ENCODE measurements around the gene ASCC2. TPM values are rescaled to one million over a fixed set of nuclear protein-coding genes. Genes with fewer than 3 reads are reported as not detected.
"Not testable (repeated sequence)": the region's sequence is repeated elsewhere in the genome, so short reads cannot be mapped to it uniquely, and the experiment has no call there.

Gene ASCC2
- total RNA-seq, 1 experiment from 2014 or later = 43.6 TPM

DNA sequence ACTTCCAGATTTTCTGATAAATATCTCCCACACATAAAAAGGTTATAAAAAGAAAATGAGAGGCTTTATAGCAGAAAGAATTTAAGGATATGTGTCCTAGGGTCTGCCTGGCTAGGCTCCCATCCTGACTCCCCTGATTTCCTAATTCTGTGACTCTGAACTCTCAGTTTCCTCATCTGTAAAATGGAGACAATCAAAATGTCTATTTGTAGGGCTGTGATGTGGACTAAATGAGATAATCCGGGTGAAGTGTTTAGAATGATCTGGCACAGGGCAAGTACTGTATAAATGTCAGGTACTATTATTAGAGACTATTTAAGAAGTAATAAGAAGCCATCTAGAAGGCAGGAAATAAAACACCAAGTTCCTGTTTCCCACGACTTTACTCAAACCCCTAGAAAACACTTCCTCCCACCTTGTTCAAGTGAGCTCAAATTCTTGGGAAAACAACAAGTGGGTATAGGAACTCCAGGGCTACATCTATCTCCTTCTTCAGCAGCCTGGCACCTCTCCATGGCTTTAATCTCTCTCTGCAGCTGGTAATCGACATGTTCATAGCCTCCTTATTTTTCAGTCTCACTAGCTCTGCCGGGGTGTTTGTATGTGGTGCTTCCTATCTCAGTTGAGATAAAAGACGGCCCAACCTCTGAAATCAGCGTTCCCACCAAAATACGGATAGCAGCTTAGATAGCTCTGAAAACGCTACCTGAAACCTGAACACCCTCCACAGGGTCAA lies 6.7 kb downstream of the ASCC2 start (continued):
- TF ChIP-seq, protein P1, sequence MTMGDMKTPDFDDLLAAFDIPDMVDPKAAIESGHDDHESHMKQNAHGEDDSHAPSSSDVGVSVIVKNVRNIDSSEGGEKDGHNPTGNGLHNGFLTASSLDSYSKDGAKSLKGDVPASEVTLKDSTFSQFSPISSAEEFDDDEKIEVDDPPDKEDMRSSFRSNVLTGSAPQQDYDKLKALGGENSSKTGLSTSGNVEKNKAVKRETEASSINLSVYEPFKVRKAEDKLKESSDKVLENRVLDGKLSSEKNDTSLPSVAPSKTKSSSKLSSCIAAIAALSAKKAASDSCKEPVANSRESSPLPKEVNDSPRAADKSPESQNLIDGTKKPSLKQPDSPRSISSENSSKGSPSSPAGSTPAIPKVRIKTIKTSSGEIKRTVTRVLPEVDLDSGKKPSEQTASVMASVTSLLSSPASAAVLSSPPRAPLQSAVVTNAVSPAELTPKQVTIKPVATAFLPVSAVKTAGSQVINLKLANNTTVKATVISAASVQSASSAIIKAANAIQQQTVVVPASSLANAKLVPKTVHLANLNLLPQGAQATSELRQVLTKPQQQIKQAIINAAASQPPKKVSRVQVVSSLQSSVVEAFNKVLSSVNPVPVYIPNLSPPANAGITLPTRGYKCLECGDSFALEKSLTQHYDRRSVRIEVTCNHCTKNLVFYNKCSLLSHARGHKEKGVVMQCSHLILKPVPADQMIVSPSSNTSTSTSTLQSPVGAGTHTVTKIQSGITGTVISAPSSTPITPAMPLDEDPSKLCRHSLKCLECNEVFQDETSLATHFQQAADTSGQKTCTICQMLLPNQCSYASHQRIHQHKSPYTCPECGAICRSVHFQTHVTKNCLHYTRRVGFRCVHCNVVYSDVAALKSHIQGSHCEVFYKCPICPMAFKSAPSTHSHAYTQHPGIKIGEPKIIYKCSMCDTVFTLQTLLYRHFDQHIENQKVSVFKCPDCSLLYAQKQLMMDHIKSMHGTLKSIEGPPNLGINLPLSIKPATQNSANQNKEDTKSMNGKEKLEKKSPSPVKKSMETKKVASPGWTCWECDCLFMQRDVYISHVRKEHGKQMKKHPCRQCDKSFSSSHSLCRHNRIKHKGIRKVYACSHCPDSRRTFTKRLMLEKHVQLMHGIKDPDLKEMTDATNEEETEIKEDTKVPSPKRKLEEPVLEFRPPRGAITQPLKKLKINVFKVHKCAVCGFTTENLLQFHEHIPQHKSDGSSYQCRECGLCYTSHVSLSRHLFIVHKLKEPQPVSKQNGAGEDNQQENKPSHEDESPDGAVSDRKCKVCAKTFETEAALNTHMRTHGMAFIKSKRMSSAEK (CRISPR knock-in tag; IDR thresholded peaks at IDR 0.05; ENCODE audit: borderline replicate concordance) = no peak
- TF ChIP-seq ELF4 (CRISPR knock-in tag; IDR thresholded peaks at IDR 0.05; ENCODE audit: low read depth) (no peak), TP53 (CRISPR knock-in tag; IDR thresholded peaks at IDR 0.05) (no peak), FOXP1 (CRISPR knock-in tag; IDR thresholded peaks at IDR 0.05; ENCODE audit: borderline replicate concordance) (no peak)

DNA sequence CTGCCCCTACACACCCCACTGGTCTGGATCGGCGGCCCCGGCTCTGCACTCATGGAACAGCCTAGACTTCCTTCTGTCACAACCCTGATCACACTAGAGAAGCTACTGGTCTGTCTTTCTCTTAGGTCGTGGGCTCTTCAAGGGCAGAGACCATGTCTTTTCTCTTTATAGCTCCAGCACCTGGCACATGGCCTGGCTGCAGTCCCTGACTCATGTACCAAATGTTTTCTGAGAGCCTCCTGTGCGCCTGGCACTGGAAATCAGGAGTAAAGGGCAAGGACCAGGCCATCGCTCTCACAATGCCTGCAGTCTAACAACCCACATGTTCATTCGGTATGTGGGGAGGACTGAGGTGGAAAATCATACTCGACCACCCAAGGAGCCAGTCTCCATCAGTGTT lies 7.5 kb downstream of the ASCC2 start:
- ATAC-seq (no peak), DNase-seq (ENCODE audit: low spot score) (no peak)
- no peak overlapping the region for H3K4me3 Mint-ChIP-seq
- no peaks in the 10 kb centered on the region for H3K9me3 Mint-ChIP-seq
- TF ChIP-seq KAT7 (CRISPR knock-in tag; IDR thresholded peaks at IDR 0.05; ENCODE audit: borderline replicate concordance) (no peak), ZNF317 (CRISPR knock-in tag; IDR thresholded peaks at IDR 0.05; ENCODE audit: borderline replicate concordance, low read depth) (no peak)
- no peak overlapping the region for H3K27ac Mint-ChIP-seq
- no peaks in the 10 kb centered on the region for H3K4me1 Mint-ChIP-seq
- ChIA-PET CTCF (no interaction called here), POLR2A (no interaction called here)
- no peaks in the 10 kb centered on the region for H3K27me3 Mint-ChIP-seq (ENCODE audit: low read depth)
- peaks cover 8% of the 10 kb centered on the region; the same call in 1 of the 2 replicates for H3K36me3 Mint-ChIP-seq

DNA sequence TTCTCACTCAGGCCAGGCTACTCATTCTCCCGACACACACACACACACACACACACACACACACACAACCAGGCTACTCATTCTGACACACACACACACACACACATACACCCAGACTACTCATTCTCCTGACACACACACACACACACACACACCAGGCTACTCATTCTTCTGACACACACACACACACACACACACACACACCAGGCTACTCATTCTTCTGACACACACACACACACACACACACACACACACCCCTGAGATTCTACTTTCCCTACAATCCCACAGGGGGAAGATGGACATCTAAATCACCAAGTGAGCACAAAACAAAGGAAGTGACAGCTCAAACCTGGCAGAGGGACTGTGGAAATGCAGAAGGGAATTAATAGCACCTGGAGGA lies 10.3 kb downstream of the ASCC2 start:
- ATAC-seq; POLR2A ChIA-PET; H3K4me1 Mint-ChIP-seq; H3K27ac Mint-ChIP-seq; H3K9me3 Mint-ChIP-seq; DNase-seq (ENCODE audit: low spot score); H3K4me3 Mint-ChIP-seq; H3K27me3 Mint-ChIP-seq (ENCODE audit: low read depth): not testable (repeated sequence)
- peaks cover 17% of the 10 kb centered on the region for H3K36me3 Mint-ChIP-seq
- CTCF ChIA-PET = interaction anchor here (0.6 to 1.0 kb wide), 3 partner anchors 178 to 202 kb away, joined by 3 read pairs; no protein-coding TSS in a partner anchor

DNA sequence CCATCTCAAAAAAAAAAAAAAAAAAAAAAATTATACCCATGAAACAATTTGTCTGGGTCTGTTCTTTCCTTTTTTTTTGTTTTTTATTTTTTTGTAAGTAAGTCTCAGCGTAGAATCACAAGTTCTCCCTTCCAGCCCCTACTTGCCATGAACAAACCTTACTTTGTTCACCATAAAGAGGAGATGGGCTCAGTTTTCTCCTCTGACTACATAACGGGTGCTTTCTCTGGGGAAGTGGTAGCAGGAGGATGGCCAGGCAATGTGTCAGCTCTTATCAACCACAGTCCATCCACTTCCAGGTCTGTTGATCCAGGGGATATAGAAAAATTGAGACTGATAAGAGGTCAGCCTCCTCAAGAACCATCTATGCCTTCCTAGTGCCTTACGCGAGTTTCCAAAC lies 11.0 kb downstream of the ASCC2 start:
- DNase-seq (ENCODE audit: low spot score) (no peak), ATAC-seq (no peak)
- POLR2A ChIA-PET = interaction anchor here (0.7 kb wide), 1 partner anchor 68 kb away, joined by 3 read pairs; no protein-coding TSS in a partner anchor
- H3K9me3 Mint-ChIP-seq = no peaks in the 10 kb centered on the region
- H3K4me1 Mint-ChIP-seq = no peaks in the 10 kb centered on the region
- H3K36me3 Mint-ChIP-seq = peaks cover 18% of the 10 kb centered on the region
- CTCF ChIA-PET = no interaction called here
- no peak overlapping the region for H3K27ac Mint-ChIP-seq
- H3K4me3 Mint-ChIP-seq = no peak overlapping the region
- H3K27me3 Mint-ChIP-seq (ENCODE audit: low read depth) = no peaks in the 10 kb centered on the region
- TF ChIP-seq CREM (CRISPR knock-in tag; IDR thresholded peaks at IDR 0.05) = no peak
- TF ChIP-seq ZNF121 (CRISPR knock-in tag; IDR thresholded peaks at IDR 0.05) = no peak
- TF ChIP-seq HMGA2 (CRISPR knock-in tag; IDR thresholded peaks at IDR 0.05) = no peak
- TF ChIP-seq, protein P2, sequence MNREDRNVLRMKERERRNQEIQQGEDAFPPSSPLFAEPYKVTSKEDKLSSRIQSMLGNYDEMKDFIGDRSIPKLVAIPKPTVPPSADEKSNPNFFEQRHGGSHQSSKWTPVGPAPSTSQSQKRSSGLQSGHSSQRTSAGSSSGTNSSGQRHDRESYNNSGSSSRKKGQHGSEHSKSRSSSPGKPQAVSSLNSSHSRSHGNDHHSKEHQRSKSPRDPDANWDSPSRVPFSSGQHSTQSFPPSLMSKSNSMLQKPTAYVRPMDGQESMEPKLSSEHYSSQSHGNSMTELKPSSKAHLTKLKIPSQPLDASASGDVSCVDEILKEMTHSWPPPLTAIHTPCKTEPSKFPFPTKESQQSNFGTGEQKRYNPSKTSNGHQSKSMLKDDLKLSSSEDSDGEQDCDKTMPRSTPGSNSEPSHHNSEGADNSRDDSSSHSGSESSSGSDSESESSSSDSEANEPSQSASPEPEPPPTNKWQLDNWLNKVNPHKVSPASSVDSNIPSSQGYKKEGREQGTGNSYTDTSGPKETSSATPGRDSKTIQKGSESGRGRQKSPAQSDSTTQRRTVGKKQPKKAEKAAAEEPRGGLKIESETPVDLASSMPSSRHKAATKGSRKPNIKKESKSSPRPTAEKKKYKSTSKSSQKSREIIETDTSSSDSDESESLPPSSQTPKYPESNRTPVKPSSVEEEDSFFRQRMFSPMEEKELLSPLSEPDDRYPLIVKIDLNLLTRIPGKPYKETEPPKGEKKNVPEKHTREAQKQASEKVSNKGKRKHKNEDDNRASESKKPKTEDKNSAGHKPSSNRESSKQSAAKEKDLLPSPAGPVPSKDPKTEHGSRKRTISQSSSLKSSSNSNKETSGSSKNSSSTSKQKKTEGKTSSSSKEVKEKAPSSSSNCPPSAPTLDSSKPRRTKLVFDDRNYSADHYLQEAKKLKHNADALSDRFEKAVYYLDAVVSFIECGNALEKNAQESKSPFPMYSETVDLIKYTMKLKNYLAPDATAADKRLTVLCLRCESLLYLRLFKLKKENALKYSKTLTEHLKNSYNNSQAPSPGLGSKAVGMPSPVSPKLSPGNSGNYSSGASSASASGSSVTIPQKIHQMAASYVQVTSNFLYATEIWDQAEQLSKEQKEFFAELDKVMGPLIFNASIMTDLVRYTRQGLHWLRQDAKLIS (CRISPR knock-in tag; IDR thresholded peaks at IDR 0.05; ENCODE audit: borderline replicate concordance) = no peak
- TF ChIP-seq, protein P3, sequence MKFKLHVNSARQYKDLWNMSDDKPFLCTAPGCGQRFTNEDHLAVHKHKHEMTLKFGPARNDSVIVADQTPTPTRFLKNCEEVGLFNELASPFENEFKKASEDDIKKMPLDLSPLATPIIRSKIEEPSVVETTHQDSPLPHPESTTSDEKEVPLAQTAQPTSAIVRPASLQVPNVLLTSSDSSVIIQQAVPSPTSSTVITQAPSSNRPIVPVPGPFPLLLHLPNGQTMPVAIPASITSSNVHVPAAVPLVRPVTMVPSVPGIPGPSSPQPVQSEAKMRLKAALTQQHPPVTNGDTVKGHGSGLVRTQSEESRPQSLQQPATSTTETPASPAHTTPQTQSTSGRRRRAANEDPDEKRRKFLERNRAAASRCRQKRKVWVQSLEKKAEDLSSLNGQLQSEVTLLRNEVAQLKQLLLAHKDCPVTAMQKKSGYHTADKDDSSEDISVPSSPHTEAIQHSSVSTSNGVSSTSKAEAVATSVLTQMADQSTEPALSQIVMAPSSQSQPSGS (CRISPR knock-in tag; IDR thresholded peaks at IDR 0.05; ENCODE audit: borderline replicate concordance, low read depth) = no peak
- TF ChIP-seq CBFB (CRISPR knock-in tag; IDR thresholded peaks at IDR 0.05; ENCODE audit: low read depth) = no peak
- TF ChIP-seq NR1H2 (CRISPR knock-in tag; IDR thresholded peaks at IDR 0.05) = no peak
- no peak for TF ChIP-seq EMX1 (CRISPR knock-in tag; IDR thresholded peaks at IDR 0.05)
- TF ChIP-seq FOXK1 (CRISPR knock-in tag; IDR thresholded peaks at IDR 0.05) = no peak
- TF ChIP-seq NR3C1 (CRISPR knock-in tag; conservative IDR thresholded peaks at IDR 0.05; ENCODE audit: low read depth) = no peak
- TF ChIP-seq MYBL2 (CRISPR knock-in tag; IDR thresholded peaks at IDR 0.05) = no peak
- no peak for TF ChIP-seq SMAD3 (CRISPR knock-in tag; IDR thresholded peaks at IDR 0.05; ENCODE audit: borderline replicate concordance)
- TF ChIP-seq GABPB1 (CRISPR knock-in tag; IDR thresholded peaks at IDR 0.05) = no peak
- TF ChIP-seq GRHL2 (CRISPR knock-in tag; IDR thresholded peaks at IDR 0.05; ENCODE audit: insufficient replicate concordance, severe bottlenecking) = no peak
- TF ChIP-seq SOX15 (CRISPR knock-in tag; IDR thresholded peaks at IDR 0.05) = no peak
- TF ChIP-seq GTF2I (CRISPR knock-in tag; conservative IDR thresholded peaks at IDR 0.05) = no peak

Measured in WTC11 (cell line).